ENCODE data around the gene CTDNEP1.

CTDNEP1 gene

GRCh38 chr17:7214300-7215135 lies 37.0 kb downstream of the CTDNEP1 start:
- DNase-seq, result peak; percentile 98

GRCh38 chr17:7213895-7214299 lies 37.6 kb downstream of the CTDNEP1 start:
- peak; percentile 81 for DNase-seq

- no peak for DNase-seq
These were observed 39.9 kb downstream of the CTDNEP1 start for GRCh38 chr17:7211491-7212273.

GRCh38 chr17:7208754-7209460 lies 42.6 kb downstream of the CTDNEP1 start:
- DNase-seq, result no peak

GRCh38 chr17:7208027-7208571 lies 43.4 kb downstream of the CTDNEP1 start:
- no peak for DNase-seq

- DNase-seq, result no peak
These were observed 44.2 kb downstream of the CTDNEP1 start for GRCh38 chr17:7207120-7208001.

GRCh38 chr17:7205561-7205960 lies 46.0 kb downstream of the CTDNEP1 start:
- no peak for DNase-seq

- DNase-seq, result peak; percentile 87
These were observed 46.6 kb downstream of the CTDNEP1 start for GRCh38 chr17:7204828-7205461.

- peak; percentile 54 for DNase-seq
These were observed 47.2 kb downstream of the CTDNEP1 start for GRCh38 chr17:7204336-7204735.

- no peak for DNase-seq
These were observed 48.1 kb downstream of the CTDNEP1 start for GRCh38 chr17:7203391-7203790.

- no peak for DNase-seq
These were observed 54.7 kb downstream of the CTDNEP1 start for GRCh38 chr17:7196651-7197401.

GRCh38 chr17:7195971-7196370 lies 55.6 kb downstream of the CTDNEP1 start:
- no peak for DNase-seq
